HEK293T (cell line): ENCODE measurements around the gene GPRIN3.

Experiments used
- CTCF ChIA-PET: fragments of 350-600 bp; formaldehyde crosslinking; extraction: SDS; loops from one replicate; lab custom pipeline; 2021; ENCODE audit warnings: antibody characterized with exemption, inconsistent platforms; lab: Yijun Ruan, JAX
- POLR2A ChIA-PET: fragments of 350-600 bp; formaldehyde crosslinking; extraction: SDS; loops from one replicate; lab custom pipeline; 2020; ENCODE audit warnings: antibody characterized with exemption, inconsistent platforms; lab: Yijun Ruan, JAX
- DNase-seq: peaks from one replicate; pipeline ENCODE4 v3.0.0; 2012; ENCODE audit warnings: mixed read lengths; ENCODE audit errors: extremely low spot score
- ARNT ChIP-seq: fragments of 450-650 bp; IDR thresholded peaks from 2 replicates; pipeline ENCODE4 v1.6.1; 2017; ENCODE audit warnings: mild to moderate bottlenecking
- BHLHE40 ChIP-seq: fragments of 450-650 bp; IDR thresholded peaks from 2 replicates; pipeline ENCODE4 v1.6.1; 2016; ENCODE audit warnings: mild to moderate bottlenecking, moderate library complexity, borderline replicate concordance
- CTBP1 ChIP-seq: fragments of 450-650 bp; IDR thresholded peaks from 2 replicates; pipeline ENCODE4 v1.6.1; 2016; ENCODE audit warnings: borderline replicate concordance
- ELF4 ChIP-seq: fragments of 450-650 bp; IDR thresholded peaks from 2 replicates; pipeline ENCODE4 v1.6.1; 2017; ENCODE audit warnings: antibody characterized with exemption
- FOXA1 ChIP-seq: fragments of 450-650 bp; IDR thresholded peaks from 2 replicates; pipeline ENCODE4 v1.6.1; 2016; ENCODE audit warnings: mild to moderate bottlenecking
- FOXK2 ChIP-seq: fragments of 450-650 bp; IDR thresholded peaks from 2 replicates; pipeline ENCODE4 v1.6.1; 2016; ENCODE audit warnings: mild to moderate bottlenecking
- FOXM1 ChIP-seq: fragments of 450-650 bp; IDR thresholded peaks from 2 replicates; pipeline ENCODE4 v1.6.1; 2017; ENCODE audit warnings: mild to moderate bottlenecking, borderline replicate concordance
- HDGF ChIP-seq: fragments of 450-650 bp; IDR thresholded peaks from 2 replicates; pipeline ENCODE4 v1.6.1; 2017; ENCODE audit warnings: antibody characterized with exemption, borderline replicate concordance
- L3MBTL2 ChIP-seq: fragments of 450-650 bp; conservative IDR thresholded peaks from 2 replicates; pipeline ENCODE4 v1.6.1; 2016; ENCODE audit warnings: mild to moderate bottlenecking
- LEF1 ChIP-seq: fragments of 450-650 bp; IDR thresholded peaks from 2 replicates; pipeline ENCODE4 v1.6.1; 2017; ENCODE audit warnings: mild to moderate bottlenecking, borderline replicate concordance
- NFRKB ChIP-seq: fragments of 450-650 bp; IDR thresholded peaks from 2 replicates; pipeline ENCODE4 v1.6.1; 2016; ENCODE audit warnings: mild to moderate bottlenecking, moderate library complexity
- PKNOX1 ChIP-seq: fragments of 450-650 bp; IDR thresholded peaks from 2 replicates; pipeline ENCODE4 v1.6.1; 2016
- SP1 ChIP-seq: fragments of 450-650 bp; IDR thresholded peaks from 2 replicates; pipeline ENCODE4 v1.6.1; 2017
- SUZ12 ChIP-seq: fragments of 450-650 bp; IDR thresholded peaks from 2 replicates; pipeline ENCODE4 v1.6.1; 2016; ENCODE audit warnings: mild to moderate bottlenecking
- TARDBP ChIP-seq: fragments of 450-650 bp; IDR thresholded peaks from 2 replicates; pipeline ENCODE4 v1.6.1; 2016
- ZNF384 ChIP-seq: fragments of 450-650 bp; IDR thresholded peaks from 2 replicates; pipeline ENCODE4 v1.6.1; 2016

Gene GPRIN3

GRCh38 chr4:89296896-89297295 lies 10.7 kb downstream of the GPRIN3 start:
- ChIA-PET POLR2A (no interaction called here), CTCF (no interaction called here)
- TF ChIP-seq LEF1 (no peak), FOXM1 (no peak), PKNOX1 (no peak), SUZ12 (no peak), HDGF (no peak), ARNT (no peak), L3MBTL2 (no peak), ELF4 (no peak), FOXK2 (no peak), NFRKB (no peak), SP1 (no peak), ZNF384 (no peak), TARDBP (no peak), BHLHE40 (no peak), CTBP1 (no peak), FOXA1 (no peak)
- DNase-seq, result no peak

GRCh38 chr4:89296399-89296798 lies 11.2 kb downstream of the GPRIN3 start:
- DNase-seq, result no peak
- ChIA-PET CTCF (no interaction called here), POLR2A (no interaction called here)
- TF ChIP-seq LEF1, result no peak
- TF ChIP-seq SP1, result no peak
- TF ChIP-seq TARDBP, result no peak
- no peak for TF ChIP-seq FOXK2
- TF ChIP-seq FOXA1, result no peak
- no peak for TF ChIP-seq FOXM1
- no peak for TF ChIP-seq ZNF384
- no peak for TF ChIP-seq BHLHE40
- no peak for TF ChIP-seq NFRKB
- TF ChIP-seq CTBP1, result no peak
- no peak for TF ChIP-seq PKNOX1
- no peak for TF ChIP-seq L3MBTL2
- TF ChIP-seq HDGF, result no peak
- no peak for TF ChIP-seq SUZ12
- no peak for TF ChIP-seq ARNT
- no peak for TF ChIP-seq ELF4

DNA sequence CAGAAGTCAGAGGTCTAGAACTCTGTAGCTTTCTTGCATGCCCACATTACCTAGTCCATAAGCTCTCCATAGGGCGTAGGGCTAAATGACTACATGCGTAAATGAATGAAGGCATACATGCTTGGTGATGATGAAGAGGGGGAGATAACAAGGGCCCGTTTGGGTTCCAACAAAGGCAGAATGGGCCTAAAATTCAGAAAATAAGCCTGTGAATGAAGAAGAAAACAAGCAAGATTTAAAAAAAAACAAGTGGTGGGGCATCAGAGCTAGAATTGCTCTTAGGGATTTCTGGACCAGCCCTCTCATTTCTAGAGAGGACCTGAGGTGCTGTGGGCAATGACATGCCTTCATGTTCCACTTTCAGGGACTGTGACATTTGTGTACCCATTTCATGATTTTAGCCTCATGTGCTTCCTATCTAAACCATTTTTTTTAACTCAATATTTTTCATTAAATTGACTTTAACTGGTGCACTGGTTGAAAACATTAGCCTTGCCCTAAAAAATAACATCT lies 12.1 kb downstream of the GPRIN3 start:
- POLR2A ChIA-PET, result no interaction called here
- CTCF ChIA-PET, result no interaction called here
- no peak for DNase-seq
- TF ChIP-seq ARNT, result no peak
- no peak for TF ChIP-seq ZNF384

DNA sequence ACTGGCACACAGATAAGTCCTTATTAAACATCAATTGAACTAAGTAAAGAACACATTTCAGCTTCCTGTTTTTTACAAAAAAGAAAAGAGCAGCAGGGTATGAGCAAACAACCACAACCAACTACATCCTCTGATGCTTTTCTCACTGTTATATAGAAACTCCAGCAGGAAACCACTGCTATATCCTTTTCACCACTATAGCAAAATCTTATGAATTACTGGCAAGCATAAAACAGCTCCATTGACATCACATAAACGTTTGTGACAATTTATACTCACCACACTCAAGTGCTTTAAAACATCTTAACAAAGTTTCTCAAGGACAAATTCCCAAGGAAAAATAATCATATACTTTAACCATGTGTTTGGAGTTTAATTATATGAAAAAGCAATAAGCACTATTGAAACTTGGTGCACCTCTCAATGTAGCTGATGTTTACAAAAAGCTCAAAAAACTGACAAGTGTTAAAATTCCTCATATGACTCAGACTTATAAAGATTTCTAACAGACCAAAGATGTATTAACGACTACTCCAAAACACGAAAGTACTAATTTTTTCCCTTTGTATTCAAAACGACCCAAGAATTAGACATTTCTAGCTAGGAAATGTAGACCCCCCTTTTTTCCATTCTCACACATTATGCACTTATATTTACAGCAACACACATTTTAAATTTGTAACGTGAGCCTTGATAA lies 12.9 kb downstream of the GPRIN3 start:
- DNase-seq, result no peak
- ChIA-PET CTCF (interaction anchor here (0.7 kb wide), 1 partner anchor 83 kb away, joined by 3 read pairs; no protein-coding TSS in a partner anchor), POLR2A (no interaction called here)
- TF ChIP-seq ZNF384, result no peak
- TF ChIP-seq ARNT, result no peak
- no peak for TF ChIP-seq HDGF
- TF ChIP-seq SP1, result no peak
- no peak for TF ChIP-seq NFRKB
- TF ChIP-seq PKNOX1, result no peak
- TF ChIP-seq CTBP1, result no peak

DNA sequence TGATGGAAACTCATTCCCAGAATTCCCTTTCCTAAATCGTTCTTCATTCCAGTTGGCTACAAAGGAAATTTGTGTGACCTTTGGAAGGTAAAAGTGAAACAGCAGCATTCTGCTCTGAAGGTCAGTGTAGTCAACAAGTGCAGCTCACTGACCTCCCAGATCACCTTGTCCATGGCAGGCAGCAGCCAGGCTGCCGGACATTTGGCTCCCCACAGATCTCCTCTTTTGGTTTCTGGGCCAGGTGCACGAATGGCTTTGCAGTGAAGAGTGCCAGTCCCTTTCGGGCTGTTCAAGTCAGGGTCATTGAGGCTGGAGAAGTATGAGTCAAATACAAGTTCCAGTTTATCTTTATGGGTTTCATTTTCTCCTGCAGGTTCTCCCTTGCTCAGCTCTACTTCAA lies 14.3 kb downstream of the GPRIN3 start:
- POLR2A ChIA-PET, result no interaction called here
- CTCF ChIA-PET, result no interaction called here
- TF ChIP-seq FOXA1 (no peak), CTBP1 (no peak), SUZ12 (no peak)
- DNase-seq, result no peak

DNA sequence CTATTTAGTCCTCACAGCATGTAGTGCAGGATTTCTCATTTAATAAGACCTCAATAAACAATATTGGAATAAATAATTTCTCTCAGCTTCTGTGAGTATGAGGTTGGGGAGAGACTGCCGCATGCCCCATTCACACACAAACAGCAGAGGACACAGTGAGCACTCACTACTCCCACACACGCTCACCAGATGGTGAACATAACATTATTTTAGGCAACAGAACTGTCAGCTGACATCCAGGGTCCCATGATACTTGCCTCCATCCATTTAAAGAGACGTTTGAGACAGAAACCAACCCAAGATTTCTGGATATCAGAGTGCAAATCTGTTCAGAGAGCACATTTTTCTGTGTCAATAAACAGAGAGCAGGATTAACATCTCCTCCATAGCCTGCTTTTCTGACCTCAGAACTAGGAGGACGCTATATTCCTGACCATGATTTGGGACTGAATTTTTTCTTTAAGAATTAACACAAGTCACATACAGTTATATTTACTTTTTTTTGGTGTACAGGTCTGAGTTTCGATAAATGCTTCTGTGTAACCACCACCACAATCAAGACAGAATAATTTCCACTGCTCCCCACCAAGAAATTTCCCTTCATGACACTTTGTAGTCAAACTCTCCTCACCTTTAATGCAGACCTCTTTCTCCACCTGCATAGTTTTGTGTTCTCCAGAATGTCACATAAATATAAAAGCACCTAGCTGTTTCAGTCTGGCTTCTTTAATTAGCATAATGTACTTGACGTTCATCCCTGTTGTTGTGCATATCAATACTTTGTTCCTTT lies 16.7 kb downstream of the GPRIN3 start:
- TF ChIP-seq FOXM1 (no peak), FOXK2 (no peak), BHLHE40 (no peak), FOXA1 (no peak), ZNF384 (no peak), NFRKB (no peak), CTBP1 (no peak), SUZ12 (no peak), L3MBTL2 (no peak), PKNOX1 (no peak), LEF1 (no peak)
- POLR2A ChIA-PET, result no interaction called here
- no peak for DNase-seq
- CTCF ChIA-PET, result no interaction called here
